GM12873 (cell line): Measurements from ENCODE around the gene ANKRD55.

Experiments
- TF ChIP-seq, protein P1 (sequence below): IDR thresholded peaks from 2 replicates; pipeline ENCODE4 v1.5.1; 2012; ENCODE audit warnings: low read depth, mild to moderate bottlenecking, moderate library complexity, low read length, control low read depth; ENCODE audit not compliant: insufficient read depth; ENCODE audit errors: missing control alignments

Gene ANKRD55

DNA sequence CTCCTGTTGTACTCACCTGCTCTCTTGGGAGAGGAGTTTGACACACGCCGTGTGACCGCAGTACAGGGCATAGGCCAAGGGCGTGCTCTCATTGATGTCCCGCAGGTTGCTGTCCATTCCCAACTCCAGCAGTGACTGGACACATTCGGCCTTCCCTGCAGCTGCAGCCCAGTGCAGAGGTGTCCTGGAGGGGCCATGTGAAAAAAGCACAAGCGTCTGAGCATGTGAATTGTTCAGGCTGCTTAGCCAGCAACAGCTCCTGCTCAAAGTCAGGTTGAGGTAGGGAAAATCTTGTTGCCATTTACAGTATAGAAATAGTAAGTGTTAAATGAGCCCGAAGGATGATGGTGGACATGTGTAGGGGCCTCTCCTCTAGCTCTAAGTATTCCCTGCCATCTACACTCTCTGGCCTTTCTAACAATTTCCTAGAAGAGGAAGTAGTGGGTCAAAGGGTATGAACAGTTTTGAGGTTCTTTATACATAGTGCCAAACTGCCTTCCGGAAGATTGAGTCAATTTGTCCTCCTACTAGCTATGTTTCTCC, 116.5 kb downstream of the ANKRD55 start:
- TF ChIP-seq, protein P1, sequence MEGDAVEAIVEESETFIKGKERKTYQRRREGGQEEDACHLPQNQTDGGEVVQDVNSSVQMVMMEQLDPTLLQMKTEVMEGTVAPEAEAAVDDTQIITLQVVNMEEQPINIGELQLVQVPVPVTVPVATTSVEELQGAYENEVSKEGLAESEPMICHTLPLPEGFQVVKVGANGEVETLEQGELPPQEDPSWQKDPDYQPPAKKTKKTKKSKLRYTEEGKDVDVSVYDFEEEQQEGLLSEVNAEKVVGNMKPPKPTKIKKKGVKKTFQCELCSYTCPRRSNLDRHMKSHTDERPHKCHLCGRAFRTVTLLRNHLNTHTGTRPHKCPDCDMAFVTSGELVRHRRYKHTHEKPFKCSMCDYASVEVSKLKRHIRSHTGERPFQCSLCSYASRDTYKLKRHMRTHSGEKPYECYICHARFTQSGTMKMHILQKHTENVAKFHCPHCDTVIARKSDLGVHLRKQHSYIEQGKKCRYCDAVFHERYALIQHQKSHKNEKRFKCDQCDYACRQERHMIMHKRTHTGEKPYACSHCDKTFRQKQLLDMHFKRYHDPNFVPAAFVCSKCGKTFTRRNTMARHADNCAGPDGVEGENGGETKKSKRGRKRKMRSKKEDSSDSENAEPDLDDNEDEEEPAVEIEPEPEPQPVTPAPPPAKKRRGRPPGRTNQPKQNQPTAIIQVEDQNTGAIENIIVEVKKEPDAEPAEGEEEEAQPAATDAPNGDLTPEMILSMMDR = no peak

DNA sequence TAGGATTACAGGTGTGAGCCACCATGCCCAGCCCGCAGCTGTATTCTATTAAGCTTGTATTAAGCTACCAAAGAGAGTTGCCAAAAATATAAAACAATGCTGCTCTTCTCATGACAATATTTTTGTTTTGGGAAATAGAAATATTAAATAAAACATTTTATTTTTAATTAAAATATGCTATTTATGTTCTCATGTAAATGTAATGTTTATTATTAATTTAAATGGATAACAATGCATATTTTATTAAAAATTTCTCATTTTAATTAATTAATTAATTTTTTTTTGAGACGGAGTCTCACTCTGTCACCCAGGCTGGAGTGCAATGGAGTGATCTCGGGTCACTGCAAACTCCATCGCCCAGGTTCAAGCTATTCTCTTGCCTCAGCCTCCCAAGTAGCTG, 117.5 kb downstream of the ANKRD55 start:
- TF ChIP-seq, protein P1 = no peak

DNA sequence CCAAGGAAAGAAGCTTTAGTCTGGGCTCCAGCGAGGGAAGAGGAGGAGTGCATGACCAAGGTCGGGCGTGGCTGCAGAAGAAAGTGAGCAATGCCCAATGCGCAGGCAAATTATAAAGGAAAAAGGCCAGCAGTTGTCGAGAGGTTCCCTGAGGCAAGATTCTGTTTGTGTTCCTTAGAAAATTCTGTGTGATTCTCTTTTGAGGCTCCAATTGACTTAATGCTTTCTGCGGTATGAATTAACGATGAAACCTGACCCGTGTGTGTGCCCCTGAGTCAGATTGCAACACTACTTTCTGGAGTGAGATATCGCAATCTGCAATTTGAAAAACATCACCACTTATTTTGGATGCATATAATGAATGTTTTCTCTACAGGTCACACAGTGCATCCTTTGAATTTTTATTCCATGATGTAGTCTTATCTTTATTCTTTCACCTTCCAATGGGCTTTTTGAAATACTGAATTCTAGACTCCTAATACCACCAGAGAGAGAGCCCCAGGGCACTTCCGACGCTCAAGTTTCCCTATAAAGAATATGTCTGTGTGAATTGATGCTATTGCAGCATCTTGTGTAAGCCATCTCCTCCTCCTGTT, 120.5 kb downstream of the ANKRD55 start:
- TF ChIP-seq, protein P1 = no peak

DNA sequence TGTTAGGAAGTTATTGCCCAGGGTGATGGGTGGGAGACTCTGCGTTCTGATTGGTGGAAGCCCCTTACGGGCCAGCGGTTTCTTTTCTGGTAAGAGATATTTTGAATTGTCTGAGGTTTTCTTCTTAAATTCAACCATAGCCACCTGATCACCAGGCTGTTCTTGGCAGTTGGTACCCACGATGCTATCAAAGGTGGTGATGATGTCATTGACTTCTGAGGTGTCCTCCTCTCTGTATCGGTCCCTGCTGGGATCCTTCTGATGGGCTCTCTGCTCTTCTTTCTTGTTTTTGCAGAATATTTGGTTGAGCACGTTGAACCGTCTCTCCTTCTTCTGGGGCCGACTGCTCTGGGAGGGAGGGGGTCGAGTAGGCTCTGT, 121.7 kb downstream of the ANKRD55 start:
- TF ChIP-seq, protein P1 = no peak

DNA sequence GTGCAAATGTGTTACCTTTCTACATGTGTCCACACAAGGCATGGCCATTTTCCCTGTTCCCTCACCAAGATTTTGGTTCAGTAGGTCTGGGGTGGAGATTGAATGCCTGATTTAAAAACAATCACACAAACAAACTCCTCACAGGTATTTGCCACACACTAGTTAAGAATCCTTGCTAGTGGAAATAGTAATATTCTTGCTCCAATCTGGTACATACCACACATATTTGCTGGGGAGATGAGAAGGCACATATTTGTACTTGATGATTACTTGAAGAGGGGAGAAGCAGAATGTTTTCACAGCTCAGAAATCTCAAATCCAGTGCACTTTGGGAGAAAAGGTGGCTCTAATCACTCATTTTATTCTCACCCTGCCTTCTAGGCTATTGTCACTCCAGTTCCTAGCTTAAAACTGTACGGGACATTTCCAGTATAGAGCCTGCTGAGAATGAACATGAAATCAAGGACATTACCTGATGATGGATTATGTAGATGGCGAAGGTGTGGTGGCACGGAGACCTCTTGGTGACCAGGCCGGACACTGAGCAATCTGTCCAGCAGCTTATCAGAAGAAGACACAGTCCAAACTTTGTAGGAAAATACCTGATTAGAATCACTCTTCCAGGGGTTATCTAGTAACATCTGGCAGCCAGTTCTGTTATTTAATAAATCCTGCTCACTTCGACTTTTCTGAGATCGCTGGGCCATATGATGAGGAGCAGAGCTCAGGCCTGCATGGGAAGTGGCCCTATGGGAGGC, 122.3 kb downstream of the ANKRD55 start:
- TF ChIP-seq, protein P1 = no peak

DNA sequence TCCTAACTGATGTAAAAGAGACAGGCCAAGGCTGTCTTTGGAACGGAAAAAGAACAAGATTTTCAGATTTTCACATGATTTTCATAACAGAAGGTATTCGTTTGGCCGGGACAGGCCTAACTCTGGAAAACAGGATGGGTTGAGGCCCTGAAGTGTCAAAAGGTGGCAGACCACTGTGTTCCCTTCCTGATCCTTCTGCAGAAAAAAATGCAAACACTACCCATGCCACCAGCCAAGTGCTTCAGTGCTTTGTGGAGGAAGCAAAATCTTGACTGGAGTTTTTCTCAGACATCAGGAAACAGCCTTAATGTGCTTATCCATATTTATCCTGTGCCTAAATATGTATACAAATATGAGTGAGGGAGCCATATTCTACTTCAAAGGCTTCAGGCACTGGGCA, 124.9 kb downstream of the ANKRD55 start:
- TF ChIP-seq, protein P1 = no peak

DNA sequence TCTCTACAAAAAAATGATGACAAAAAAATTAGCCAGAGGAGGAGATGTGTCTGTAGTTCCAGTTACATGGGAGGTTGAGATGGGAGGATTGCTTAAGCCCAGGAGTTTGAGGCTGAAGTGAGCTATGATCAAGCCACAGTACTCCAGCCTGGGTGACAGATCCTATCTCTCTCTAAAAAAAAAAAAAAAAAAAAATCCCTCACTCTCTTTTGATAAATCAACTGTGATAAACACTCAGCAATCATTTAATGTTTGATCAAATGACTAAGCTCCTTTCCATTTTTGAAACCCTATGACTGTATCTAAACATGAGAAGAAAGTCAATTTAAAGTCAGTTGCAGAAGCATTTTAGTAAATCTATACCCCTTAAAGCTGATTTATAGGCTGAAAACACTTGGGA, 126.3 kb downstream of the ANKRD55 start:
- TF ChIP-seq, protein P1 = no peak
